ENCODE measurements around the gene SPDYE1. TPM values are rescaled to one million over a fixed set of nuclear protein-coding genes. Genes with fewer than 3 reads are reported as not detected.
"Not testable (repeated sequence)": the region's sequence is repeated elsewhere in the genome, so short reads cannot be mapped to it uniquely, and the experiment has no call there.

Gene SPDYE1
- total RNA-seq, 4 donors from 2014 or later = not detected

- H3K4me1 ChIP-seq; intact Hi-C loops (cut with DNase I; ENCODE audit: low total_unique reads); DNase-seq; H3K36me3 ChIP-seq; in situ Hi-C loops (cut with MboI; ENCODE audit: low pct_ligation_motif_present in 1 of 4, low pct_unique_long_range_greater_than_20kb in 1 of 4, low sequenced_read_pairs in 3 of 4); H3K9me3 ChIP-seq; H3K27ac ChIP-seq; H3K27me3 ChIP-seq; H3K4me3 ChIP-seq: not testable (repeated sequence)
- 100% methylated on average over 1 of the region's 5 CpGs; no CpG with 5 or more reads in 1 of the 2 donors for WGBS, 2 donors (ENCODE audit: low coverage in 1 of 2)
Measured at GRCh38 chr7:44030029-44030428, 32.3 kb downstream of the SPDYE1 start.

- DNase-seq; H3K4me1 ChIP-seq; intact Hi-C loops (cut with DNase I; ENCODE audit: low total_unique reads); H3K36me3 ChIP-seq; H3K27ac ChIP-seq; H3K27me3 ChIP-seq; H3K4me3 ChIP-seq; in situ Hi-C loops (cut with MboI; ENCODE audit: low pct_ligation_motif_present in 1 of 4, low pct_unique_long_range_greater_than_20kb in 1 of 4, low sequenced_read_pairs in 3 of 4); H3K9me3 ChIP-seq: not testable (repeated sequence)
- 93% methylated on average over 12 of the region's 13 CpGs; no CpG with 5 or more reads in 1 of the 2 donors for WGBS, 2 donors (ENCODE audit: low coverage in 1 of 2)
Measured at GRCh38 chr7:44031319-44031718, 33.6 kb downstream of the SPDYE1 start.

GRCh38 chr7:44032031-44032430, 34.3 kb downstream of the SPDYE1 start:
- H3K9me3 ChIP-seq; H3K4me3 ChIP-seq; DNase-seq; H3K36me3 ChIP-seq; intact Hi-C loops (cut with DNase I; ENCODE audit: low total_unique reads); H3K27ac ChIP-seq; H3K27me3 ChIP-seq; in situ Hi-C loops (cut with MboI; ENCODE audit: low pct_ligation_motif_present in 1 of 4, low pct_unique_long_range_greater_than_20kb in 1 of 4, low sequenced_read_pairs in 3 of 4); H3K4me1 ChIP-seq: not testable (repeated sequence)
- WGBS, 2 donors (ENCODE audit: low coverage in 1 of 2) = 89% methylated on average over 6 of the region's 6 CpGs; no CpG with 5 or more reads in 1 of the 2 donors

GRCh38 chr7:44033971-44034844, 36.5 kb downstream of the SPDYE1 start:
- WGBS, 2 donors (ENCODE audit: low coverage in 1 of 2) = 94% methylated on average over 16 of the region's 18 CpGs; no CpG with 5 or more reads in 1 of the 2 donors
- intact Hi-C loops (cut with DNase I; ENCODE audit: low total_unique reads) = not testable (repeated sequence)

GRCh38 chr7:44036364-44036763, 38.7 kb downstream of the SPDYE1 start:
- H3K27me3 ChIP-seq; H3K27ac ChIP-seq; H3K36me3 ChIP-seq; H3K9me3 ChIP-seq; in situ Hi-C loops (cut with MboI; ENCODE audit: low pct_ligation_motif_present in 1 of 4, low pct_unique_long_range_greater_than_20kb in 1 of 4, low sequenced_read_pairs in 3 of 4); H3K4me3 ChIP-seq; intact Hi-C loops (cut with DNase I; ENCODE audit: low total_unique reads): not testable (repeated sequence)
- DNase-seq = peak; percentile 56
- WGBS, 2 donors (ENCODE audit: low coverage in 1 of 2) = 76% methylated on average over 8 of the region's 10 CpGs; no CpG with 5 or more reads in 1 of the 2 donors
- peaks cover 0 to 15% (median 7%) of the 10 kb centered on the region in 4 donors for H3K4me1 ChIP-seq

More at GRCh38 chr7:44033971-44034844, 36.5 kb downstream of the SPDYE1 start:
- in situ Hi-C loops (cut with MboI; ENCODE audit: low pct_ligation_motif_present in 1 of 4, low pct_unique_long_range_greater_than_20kb in 1 of 4, low sequenced_read_pairs in 3 of 4); H3K27me3 ChIP-seq; H3K9me3 ChIP-seq; H3K4me3 ChIP-seq; H3K4me1 ChIP-seq; DNase-seq; H3K27ac ChIP-seq; H3K36me3 ChIP-seq: not testable (repeated sequence)

GRCh38 chr7:44037951-44038350, 40.3 kb downstream of the SPDYE1 start:
- WGBS, 2 donors (ENCODE audit: low coverage in 1 of 2) = 70% methylated on average over 2 of the region's 2 CpGs; no CpG with 5 or more reads in 1 of the 2 donors
- in situ Hi-C loops (cut with MboI; ENCODE audit: low pct_ligation_motif_present in 1 of 4, low pct_unique_long_range_greater_than_20kb in 1 of 4, low sequenced_read_pairs in 3 of 4); H3K27me3 ChIP-seq; intact Hi-C loops (cut with DNase I; ENCODE audit: low total_unique reads); H3K36me3 ChIP-seq; DNase-seq; H3K9me3 ChIP-seq: not testable (repeated sequence)
- peak overlapping the region in 1 of 4 donors; percentile 32 for H3K4me3 ChIP-seq
- H3K4me1 ChIP-seq = peaks cover 0 to 15% (median 7%) of the 10 kb centered on the region in 4 donors
- TF ChIP-seq POLR2AphosphoS5 (IDR thresholded peaks at IDR 0.05) = peak in 1 of 3 donors; percentile 28
- peak overlapping the region in 2 of 4 donors; percentile 8 to 47 for H3K27ac ChIP-seq

- Histone ChIP-seq H3K4me1 (peaks cover 3 to 17% (median 9%) of the 10 kb centered on the region in 4 donors), H3K4me3 (peak overlapping the region in 1 of 4 donors; percentile 32), H3K27ac (peak overlapping the region in 2 of 4 donors; percentile 47 to 48)
- intact Hi-C loops (cut with DNase I; ENCODE audit: low total_unique reads); H3K9me3 ChIP-seq; in situ Hi-C loops (cut with MboI; ENCODE audit: low pct_ligation_motif_present in 1 of 4, low pct_unique_long_range_greater_than_20kb in 1 of 4, low sequenced_read_pairs in 3 of 4); H3K36me3 ChIP-seq; DNase-seq; H3K27me3 ChIP-seq: not testable (repeated sequence)
- no CpG with 5 or more reads among the region's 12 CpGs for WGBS, 2 donors (ENCODE audit: low coverage in 1 of 2)
Measured at GRCh38 chr7:44038553-44038952, 40.9 kb downstream of the SPDYE1 start.

All from transverse colon (tissue), 4 donors.